Measurements from ENCODE around the gene TXNRD2. TPM values are rescaled to one million over a fixed set of nuclear protein-coding genes. Genes with fewer than 3 reads are reported as not detected.

Gene TXNRD2
- total and polyA plus RNA-seq, 2 experiments from 2014 or later, result 11.2 to 12.4 TPM

- no peak for TF ChIP-seq REST (IDR thresholded peaks at IDR 0.05; ENCODE audit: unreplicated experiment)
- no peak for TF ChIP-seq NANOG (IDR thresholded peaks at IDR 0.05; ENCODE audit: borderline replicate concordance)
- TF ChIP-seq ETS1 (IDR thresholded peaks at IDR 0.05), result no peak
- no peak for TF ChIP-seq EZH2 (IDR thresholded peaks at IDR 0.05; ENCODE audit: low read depth, unreplicated experiment)
- TF ChIP-seq ZNF331 (CRISPR knock-in tag; IDR thresholded peaks at IDR 0.05; ENCODE audit: low read depth), result no peak
- TF ChIP-seq JUNB (IDR thresholded peaks at IDR 0.05; ENCODE audit: unreplicated experiment), result no peak
- TF ChIP-seq CREB1 (CRISPR knock-in tag; IDR thresholded peaks at IDR 0.05; ENCODE audit: low read depth), result no peak
- TF ChIP-seq ZNF114 (CRISPR knock-in tag; IDR thresholded peaks at IDR 0.05), result no peak
- no peak for TF ChIP-seq STAT1 (IDR thresholded peaks at IDR 0.05; ENCODE audit: unreplicated experiment)
- TF ChIP-seq POLR2AphosphoS5 (IDR thresholded peaks at IDR 0.05; ENCODE audit: low read depth), result no peak
- no peak for TF ChIP-seq CTCF (conservative IDR thresholded peaks at IDR 0.05; ENCODE audit: low read depth in 2 of 2)
- no peak for TF ChIP-seq EZH2phosphoT487 (IDR thresholded peaks at IDR 0.05; ENCODE audit: unreplicated experiment)
Measured at GRCh38 chr22:19853058-19853878, 88.3 kb downstream of the TXNRD2 start (continued).
